Measurements from ENCODE around the gene TERB1. TPM values are rescaled to one million over a fixed set of nuclear protein-coding genes. Genes with fewer than 3 reads are reported as not detected.

The TERB1 gene
- total RNA-seq, 1 experiment from 2014 or later = not detected

DNA sequence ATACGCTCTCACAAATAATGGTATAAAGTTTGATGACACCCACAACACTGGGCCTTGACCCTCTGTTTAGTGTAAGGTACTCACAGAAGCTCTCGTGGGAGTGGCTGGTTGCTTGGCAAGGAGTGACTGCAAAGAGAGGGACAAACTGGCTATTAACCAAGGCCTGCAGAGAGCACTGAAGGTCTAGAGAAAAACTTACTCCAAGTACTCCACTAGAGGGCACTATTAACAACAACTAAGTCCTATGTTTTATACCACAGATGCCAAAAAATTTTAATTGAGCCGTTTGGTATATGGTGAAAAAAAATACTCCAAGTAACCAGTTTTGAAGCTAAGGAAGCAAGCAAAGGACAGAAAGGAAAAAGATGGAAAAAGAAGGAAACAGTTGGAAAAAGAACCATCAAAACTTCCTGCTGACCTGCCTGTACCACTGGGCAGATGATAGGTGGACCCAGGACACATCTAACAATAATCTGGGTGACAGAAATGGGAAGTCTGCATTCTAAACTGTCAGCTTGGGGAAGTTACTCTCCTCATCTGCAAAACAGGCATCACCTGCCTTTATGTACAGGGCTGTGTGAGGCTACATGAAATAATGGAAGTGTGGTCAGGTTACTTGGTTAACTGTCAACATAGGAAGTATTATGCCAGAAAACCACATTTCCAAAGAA, 73.1 kb downstream of the TERB1 start:
- Histone ChIP-seq H3K79me2 (ENCODE audit: insufficient read depth, low read length) (peaks cover 5% of the 10 kb centered on the region; the same call in 1 of the 2 replicates), H4K20me1 (ENCODE audit: insufficient read depth) (no peaks in the 10 kb centered on the region), H3K27me3 (ENCODE audit: insufficient read depth, low read length) (no peaks in the 10 kb centered on the region), H2AFZ (ENCODE audit: low read depth, low read length, poor library complexity, severe bottlenecking) (no peak overlapping the region), H3K4me1 (ENCODE audit: control insufficient read depth in 1 of 2, insufficient read depth in 2 of 2, low read length in 2 of 2) (no peaks in the 10 kb centered on the region), H3K9me2 (ENCODE audit: insufficient read depth) (no peaks in the 10 kb centered on the region), H3K4me3 (replicated peaks in 1 of 2; ENCODE audit: low read depth in 1 of 2, low read length in 2 of 2) (no peak overlapping the region), H3K9me3 (ENCODE audit: control insufficient read depth in 1 of 2, insufficient read depth in 1 of 2, low read depth in 1 of 2, low read length in 2 of 2) (no peaks in the 10 kb centered on the region), H3K9ac (ENCODE audit: low read length) (no peak overlapping the region), H3K27ac (ENCODE audit: low read depth, low read length) (no peak overlapping the region), H3K36me3 (ENCODE audit: control insufficient read depth in 1 of 2, insufficient read depth in 2 of 2, low read length in 2 of 2) (peaks cover 54 to 58% of the 10 kb centered on the region in 2 experiments), H3K4me2 (ENCODE audit: low read length) (no peak overlapping the region)
- CTCF ChIA-PET = interaction anchor here (0.9 to 3.4 kb wide), 8 partner anchors 9 to 120 kb away, joined by 3 to 16 read pairs (median 3); partner anchors contain the start of gene DYNC1LI2
- DNase-seq (ENCODE audit: low read depth, low spot score) (peak; percentile 28), ATAC-seq (peak; percentile 90)
- RAD21 ChIA-PET (ENCODE audit: low non-redundant PET in 1 of 2, low total read pairs in 2 of 2, uncharacterized antibody in 2 of 2, unreplicated experiment in 2 of 2) = interaction anchor here in 1 of 2 experiments (0.6 to 0.9 kb wide), 2 partner anchors 9 to 140 kb away, joined by 3 to 5 read pairs; no protein-coding TSS in a partner anchor
- intact Hi-C loops (cut with micrococcal nuclease) = loop anchor here (1.0 to 10.0 kb wide), 2 partner anchors 139 to 323 kb away; no protein-coding TSS in a partner anchor
- BruUV-seq (replicated peaks) = no TSS peak
- TF ChIP-seq, protein P1, sequence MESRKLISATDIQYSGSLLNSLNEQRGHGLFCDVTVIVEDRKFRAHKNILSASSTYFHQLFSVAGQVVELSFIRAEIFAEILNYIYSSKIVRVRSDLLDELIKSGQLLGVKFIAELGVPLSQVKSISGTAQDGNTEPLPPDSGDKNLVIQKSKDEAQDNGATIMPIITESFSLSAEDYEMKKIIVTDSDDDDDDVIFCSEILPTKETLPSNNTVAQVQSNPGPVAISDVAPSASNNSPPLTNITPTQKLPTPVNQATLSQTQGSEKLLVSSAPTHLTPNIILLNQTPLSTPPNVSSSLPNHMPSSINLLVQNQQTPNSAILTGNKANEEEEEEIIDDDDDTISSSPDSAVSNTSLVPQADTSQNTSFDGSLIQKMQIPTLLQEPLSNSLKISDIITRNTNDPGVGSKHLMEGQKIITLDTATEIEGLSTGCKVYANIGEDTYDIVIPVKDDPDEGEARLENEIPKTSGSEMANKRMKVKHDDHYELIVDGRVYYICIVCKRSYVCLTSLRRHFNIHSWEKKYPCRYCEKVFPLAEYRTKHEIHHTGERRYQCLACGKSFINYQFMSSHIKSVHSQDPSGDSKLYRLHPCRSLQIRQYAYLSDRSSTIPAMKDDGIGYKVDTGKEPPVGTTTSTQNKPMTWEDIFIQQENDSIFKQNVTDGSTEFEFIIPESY (IDR thresholded peaks at IDR 0.05; ENCODE audit: extremely low read depth, insufficient replicate concordance, low read length) = no peak
- TF ChIP-seq RAD21 (IDR thresholded peaks at IDR 0.05; ENCODE audit: low read depth) (peak; percentile 64), CTCF (IDR thresholded peaks at IDR 0.05 in 2 of 3, conservative IDR thresholded peaks at IDR 0.05 in 1 of 3; ENCODE audit: borderline replicate concordance in 1 of 3, insufficient read depth in 1 of 3, low read depth in 2 of 3, low read length in 2 of 3) (peak; percentile 54 to 79 (median 75))
- POLR2A ChIA-PET = no interaction called here
